Stomach smooth muscle (tissue), 2 donors: Measurements from ENCODE around the gene ICAM2.

Experiments
- H3K27ac ChIP-seq: one replicate; pipeline ENCODE4 v1.7.0; 2013; ENCODE audit warnings: mild to moderate bottlenecking, low read length, inconsistent platforms
- H3K27me3 ChIP-seq, 2 donors: one replicate each; pipeline ENCODE4 v1.7.0; 2013; ENCODE audit warnings: low read length in 2 of 2; ENCODE audit not compliant: insufficient read depth in 2 of 2, control insufficient read depth in 1 of 2
- H3K36me3 ChIP-seq, 2 donors: one replicate each; pipeline ENCODE4 v1.7.0; 2013; ENCODE audit warnings: low read length in 2 of 2; ENCODE audit not compliant: control insufficient read depth in 2 of 2, insufficient read depth in 2 of 2
- H3K4me1 ChIP-seq: one replicate; pipeline ENCODE4 v1.7.0; 2013; ENCODE audit warnings: low read length; ENCODE audit not compliant: control insufficient read depth, insufficient read depth
- H3K4me3 ChIP-seq, 2 donors: one replicate each; pipeline ENCODE4 v1.7.0; 2013; ENCODE audit warnings: low read length in 2 of 2
- H3K9ac ChIP-seq, 2 donors: one replicate each; pipeline ENCODE4 v1.7.0; 2013; ENCODE audit warnings: low read length in 2 of 2, mild to moderate bottlenecking in 1 of 2
- H3K9me3 ChIP-seq, 2 donors: one replicate each; pipeline ENCODE4 v1.7.0; 2013; ENCODE audit warnings: low read length in 2 of 2; ENCODE audit not compliant: control insufficient read depth in 2 of 2
- donor health status: healthy.
- donor health status: Pancreatic carcinoma.

Gene ICAM2

DNA sequence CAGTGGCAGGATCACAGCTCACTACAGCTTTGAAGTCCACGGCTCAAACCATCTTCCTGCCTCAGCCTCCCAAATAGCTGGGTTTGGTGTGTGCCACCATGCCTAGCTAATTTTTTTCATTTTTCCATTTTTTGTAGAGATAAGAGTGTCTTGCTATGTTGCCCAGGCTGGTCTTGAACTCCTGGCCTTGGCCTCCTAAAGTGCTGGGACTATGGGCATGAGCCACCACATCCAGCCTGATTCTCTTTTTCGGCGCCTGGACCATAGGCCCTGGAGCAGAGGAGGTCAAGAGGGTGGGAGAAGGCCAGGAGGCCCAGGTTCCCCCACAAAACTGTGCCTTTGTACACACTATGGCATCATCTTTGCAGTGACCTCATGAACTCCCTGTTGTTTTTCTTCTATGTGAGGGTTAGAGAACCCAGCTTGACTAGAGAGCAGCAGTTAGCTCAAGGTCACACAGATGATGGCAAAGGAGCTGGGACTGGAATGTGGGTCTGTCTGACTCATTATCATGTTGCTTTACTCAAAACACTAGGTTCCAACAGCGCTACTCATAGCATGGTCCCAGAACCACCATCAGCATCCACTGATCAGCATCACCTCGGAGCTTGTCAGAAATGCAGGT is 64.0 kb downstream of the ICAM2 start:
- no peaks in the 10 kb centered on the region for H3K9me3 ChIP-seq
- H3K36me3 ChIP-seq: no peaks in the 10 kb centered on the region
- H3K4me1 ChIP-seq: no peaks in the 10 kb centered on the region
- no peak overlapping the region for H3K4me3 ChIP-seq
- no peak overlapping the region for H3K27ac ChIP-seq
- peaks cover 2 to 6% of the 10 kb centered on the region in 2 donors for H3K27me3 ChIP-seq
- H3K9ac ChIP-seq: no peak overlapping the region

DNA sequence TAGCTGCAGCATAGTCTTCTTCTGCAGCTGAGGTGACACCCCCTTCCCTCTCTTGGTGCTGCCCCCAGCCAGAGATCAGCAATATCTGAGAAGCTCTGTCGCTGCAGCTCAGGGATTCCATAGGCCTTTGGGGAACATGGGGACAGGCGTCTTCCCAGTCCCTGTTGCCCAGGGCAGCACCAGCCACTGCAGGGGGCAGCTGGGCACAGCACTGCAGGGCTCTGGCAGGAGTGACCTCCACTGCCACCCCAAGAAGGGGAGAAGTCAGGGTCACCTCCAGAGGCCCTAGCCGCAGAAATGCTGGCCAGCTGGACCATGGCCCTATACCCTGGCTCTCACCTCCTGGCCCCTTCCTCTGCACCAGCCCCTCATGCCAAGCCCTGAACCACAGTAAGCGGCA is 64.6 kb downstream of the ICAM2 start:
- H3K9ac ChIP-seq: no peak overlapping the region
- H3K4me3 ChIP-seq: no peak overlapping the region
- no peaks in the 10 kb centered on the region for H3K9me3 ChIP-seq
- H3K27me3 ChIP-seq: peaks cover 0 to 3% of the 10 kb centered on the region in 2 donors
- H3K27ac ChIP-seq: no peak overlapping the region
- no peaks in the 10 kb centered on the region for H3K4me1 ChIP-seq
- H3K36me3 ChIP-seq: no peaks in the 10 kb centered on the region

GRCh38 chr17:63955232-63955631 is 65.2 kb downstream of the ICAM2 start:
- Histone ChIP-seq H3K36me3 (no peaks in the 10 kb centered on the region), H3K9ac (no peak overlapping the region), H3K9me3 (no peaks in the 10 kb centered on the region), H3K27ac (no peak overlapping the region), H3K4me3 (no peak overlapping the region), H3K27me3 (no peaks in the 10 kb centered on the region), H3K4me1 (no peaks in the 10 kb centered on the region)

- Histone ChIP-seq H3K9me3 (no peaks in the 10 kb centered on the region), H3K4me3 (no peak overlapping the region), H3K27me3 (peaks cover 0 to under 1% of the 10 kb centered on the region in 2 donors), H3K4me1 (no peaks in the 10 kb centered on the region), H3K36me3 (no peaks in the 10 kb centered on the region), H3K27ac (no peak overlapping the region), H3K9ac (no peak overlapping the region)
These were observed 65.9 kb downstream of the ICAM2 start for GRCh38 chr17:63954402-63955063.
